Natural killer cell (primary cell): ENCODE results near the gene MAVS. TPM values are rescaled to one million over a fixed set of nuclear protein-coding genes. Genes with fewer than 3 reads are reported as not detected.

Experiments
- ATAC-seq, 3 donors: fragments of 150-1000 bp in 2 of 3; fragments of 200-7000 bp in 1 of 3; cut with Tn5 transposase; 1 replicate in 1 of 3; 2 replicates in 2 of 3; pipeline ENCODE4 v1.10.0; 2021; ENCODE audit warnings: mild to moderate bottlenecking in 2 of 3, moderate library complexity in 2 of 3
- DNase-seq, 2 donors: peaks; one replicate each; pipeline versions ENCODE4 v3.0.0 to v3.0.0-alpha.2; 2013 to 2021; ENCODE audit warnings: mixed read lengths in 1 of 2
- H3K27ac ChIP-seq: one replicate; pipeline ENCODE4 v1.5.1; 2013; ENCODE audit warnings: mild to moderate bottlenecking, low read length
- H3K27me3 ChIP-seq: one replicate; pipeline ENCODE4 v1.6.1; 2013; ENCODE audit warnings: low read length; ENCODE audit not compliant: control insufficient read depth, insufficient read depth
- H3K36me3 ChIP-seq: one replicate; pipeline ENCODE4 v1.6.1; 2013; ENCODE audit warnings: low read length; ENCODE audit not compliant: control insufficient read depth, insufficient read depth
- H3K4me1 ChIP-seq: one replicate; pipeline ENCODE4 v1.6.1; 2013; ENCODE audit warnings: low read length; ENCODE audit not compliant: control insufficient read depth, insufficient read depth
- H3K4me3 ChIP-seq: one replicate; pipeline ENCODE4 v1.5.1; 2013; ENCODE audit warnings: low read length
- H3K9me3 ChIP-seq: one replicate; pipeline ENCODE4 v1.6.1; 2013; ENCODE audit warnings: low read length; ENCODE audit not compliant: control insufficient read depth, insufficient read depth
- H3K27ac Mint-ChIP-seq, 2 donors: one replicate each; pipeline ENCODE4 v1.8.0; 2022; ENCODE audit warnings: mild to moderate bottlenecking in 2 of 2, mixed read lengths in 2 of 2, moderate library complexity in 1 of 2
- H3K27me3 Mint-ChIP-seq, 2 donors: one replicate each; pipeline ENCODE4 v1.8.0; 2022; ENCODE audit warnings: low read depth in 2 of 2, mixed read lengths in 2 of 2
- H3K36me3 Mint-ChIP-seq: one replicate; pipeline ENCODE4 v1.8.0; 2022; ENCODE audit warnings: mixed read lengths
- H3K4me1 Mint-ChIP-seq, 2 donors: one replicate each; pipeline ENCODE4 v1.8.0; 2022; ENCODE audit warnings: mixed read lengths in 2 of 2
- H3K4me3 Mint-ChIP-seq: one replicate; pipeline ENCODE4 v1.8.0; 2022; ENCODE audit warnings: mild to moderate bottlenecking, moderate library complexity, mixed read lengths
- H3K9me3 Mint-ChIP-seq, 2 donors: one replicate each; pipeline ENCODE4 v1.8.0; 2022; ENCODE audit warnings: mixed read lengths in 2 of 2
- CTCF ChIP-seq: fragments of 200-600 bp; IDR thresholded peaks from one replicate; pipeline ENCODE4 v1.8.0; 2022; ENCODE audit warnings: antibody characterized with exemption
- WGBS: methylation state at CpG from one replicate; pipeline ENCODE4 v1.1.7; 2013; ENCODE audit warnings: missing lambda C conversion rate; ENCODE audit not compliant: insufficient coverage; 5-methylcytosine and 5-hydroxymethylcytosine counted together
- intact Hi-C: fragments of 100-400 bp; cut with micrococcal nuclease; formaldehyde crosslinking; loops from one replicate; pipeline ENCODE4 v1.14.2; 2022
- total RNA-seq, 4 donors: library from RNA; stranded (reverse); fragments of 120-200 nt in 1 of 4; gene quantifications; one replicate each; pipeline versions ENCODE4 v1.2.3 to v1.2.4, GENCODE V29; 2013 to 2022

MAVS gene
- total RNA-seq, 3 donors from 2014 or later (not counting 1 experiment from before 2014, with no cell fraction given): 23.1 to 30.8 (median 26.4) TPM

GRCh38 chr20:3867802-3868201 lies 21.2 kb downstream of the MAVS start:
- H3K4me1 ChIP-seq: no peaks in the 10 kb centered on the region
- no peaks in the 10 kb centered on the region for H3K36me3 Mint-ChIP-seq
- no peak overlapping the region for H3K4me3 ChIP-seq
- no peaks in the 10 kb centered on the region for H3K9me3 Mint-ChIP-seq
- intact Hi-C loops: no loop called here
- peaks cover 43% of the 10 kb centered on the region for H3K36me3 ChIP-seq
- H3K27ac ChIP-seq: no peak overlapping the region
- H3K27ac Mint-ChIP-seq: no peak overlapping the region
- DNase-seq (no peak), ATAC-seq (no peak)
- WGBS: 76% methylated on average over 2 of the region's 2 CpGs
- no peaks in the 10 kb centered on the region for H3K9me3 ChIP-seq
- no peak overlapping the region for H3K4me3 Mint-ChIP-seq
- H3K27me3 Mint-ChIP-seq: no peaks in the 10 kb centered on the region
- no peak for TF ChIP-seq CTCF
- no peaks in the 10 kb centered on the region for H3K27me3 ChIP-seq
- peaks cover 4 to 7% of the 10 kb centered on the region in 2 donors for H3K4me1 Mint-ChIP-seq

GRCh38 chr20:3869839-3870634 lies 23.4 kb downstream of the MAVS start:
- Mint-ChIP-seq H3K27me3 (no peaks in the 10 kb centered on the region), H3K36me3 (no peaks in the 10 kb centered on the region), H3K9me3 (no peaks in the 10 kb centered on the region), H3K4me3 (no peak overlapping the region), H3K4me1 (peaks cover 8 to 18% of the 10 kb centered on the region in 2 donors), H3K27ac (no peak overlapping the region)
- DNase-seq: no peak
- WGBS: 97% methylated on average over 10 of the region's 10 CpGs
- Histone ChIP-seq H3K9me3 (no peaks in the 10 kb centered on the region), H3K4me3 (no peak overlapping the region), H3K27ac (no peak overlapping the region), H3K4me1 (no peaks in the 10 kb centered on the region), H3K27me3 (no peaks in the 10 kb centered on the region), H3K36me3 (peaks cover 29% of the 10 kb centered on the region)
- no peak for TF ChIP-seq CTCF
- intact Hi-C loops: no loop called here
- ATAC-seq: no peak

- DNase-seq: no peak
- WGBS: 96% methylated on average over 4 of the region's 4 CpGs
- Histone ChIP-seq H3K36me3 (peaks cover 13% of the 10 kb centered on the region), H3K9me3 (no peaks in the 10 kb centered on the region), H3K27ac (no peak overlapping the region), H3K27me3 (no peaks in the 10 kb centered on the region), H3K4me1 (no peaks in the 10 kb centered on the region), H3K4me3 (no peak overlapping the region)
- H3K9me3 Mint-ChIP-seq: no peaks in the 10 kb centered on the region
- H3K4me1 Mint-ChIP-seq: peaks cover 15 to 26% of the 10 kb centered on the region in 2 donors
- intact Hi-C loops: no loop called here
- TF ChIP-seq CTCF: no peak
- no peak overlapping the region for H3K4me3 Mint-ChIP-seq
- no peak overlapping the region for H3K27ac Mint-ChIP-seq
- H3K27me3 Mint-ChIP-seq: no peaks in the 10 kb centered on the region
- no peaks in the 10 kb centered on the region for H3K36me3 Mint-ChIP-seq
- no peak for ATAC-seq
Measured at GRCh38 chr20:3871550-3872265, 25.1 kb downstream of the MAVS start.
